ENCODE measurements around the gene KLHL1. TPM values are rescaled to one million over a fixed set of nuclear protein-coding genes. Genes with fewer than 3 reads are reported as not detected.

The KLHL1 gene
- total and polyA plus RNA-seq, 2 of the 13 experiments (the other 11 are each of a cell fraction or from before 2014, with no cell fraction given) = 0.01 TPM; not detected in 1

GRCh38 chr13:69654392-69654791 is 453.9 kb downstream of the KLHL1 start:
- DNase-seq (ENCODE audit: low spot score) (no peak), FAIRE-seq (no peak), ATAC-seq (no peak)
- 14% methylated on average over 5 of the region's 5 CpGs for WGBS (ENCODE audit: low lambda C conversion rate)
- CTCF ChIA-PET (ENCODE audit: low intra/inter-chr PET ratio, low total read pairs) = no interaction called here
- H3K79me2 ChIP-seq (ENCODE audit: insufficient read depth, low read length) = no peaks in the 10 kb centered on the region
- H3K4me2 ChIP-seq (ENCODE audit: low read depth, low read length) = no peak overlapping the region
- TF ChIP-seq ZNF83 (CRISPR knock-in tag; IDR thresholded peaks at IDR 0.05; ENCODE audit: borderline replicate concordance) = no peak
- no peak for TF ChIP-seq ZKSCAN8 (CRISPR knock-in tag; IDR thresholded peaks at IDR 0.05; ENCODE audit: borderline replicate concordance)
- no peak for TF ChIP-seq SP1 (IDR thresholded peaks at IDR 0.05)
- no peak for TF ChIP-seq SP1 (CRISPR knock-in tag; IDR thresholded peaks at IDR 0.05)
- no peak for TF ChIP-seq STAT6 (CRISPR knock-in tag; IDR thresholded peaks at IDR 0.05; ENCODE audit: borderline replicate concordance)
- no peak for TF ChIP-seq BATF2 (CRISPR knock-in tag; IDR thresholded peaks at IDR 0.05)
- TF ChIP-seq MXD1 (CRISPR knock-in tag; IDR thresholded peaks at IDR 0.05) = no peak
- TF ChIP-seq MBNL3 (CRISPR knock-in tag; conservative IDR thresholded peaks at IDR 0.05) = no peak
- no peak for TF ChIP-seq IRF1 (CRISPR knock-in tag; IDR thresholded peaks at IDR 0.05; ENCODE audit: low read depth)
- no peak for TF ChIP-seq RBAK (CRISPR knock-in tag; IDR thresholded peaks at IDR 0.05)
- no peak for TF ChIP-seq ZNF101 (CRISPR knock-in tag; IDR thresholded peaks at IDR 0.05; ENCODE audit: borderline replicate concordance, low read depth)
- TF ChIP-seq ZNF329 (CRISPR knock-in tag; IDR thresholded peaks at IDR 0.05; ENCODE audit: low read depth) = no peak
- TF ChIP-seq KLF16 (CRISPR knock-in tag; IDR thresholded peaks at IDR 0.05) = no peak
- TF ChIP-seq ATF6 (CRISPR knock-in tag; conservative IDR thresholded peaks at IDR 0.05) = no peak
- no peak for TF ChIP-seq MAF1 (CRISPR knock-in tag; IDR thresholded peaks at IDR 0.05; ENCODE audit: borderline replicate concordance)
- no peak for TF ChIP-seq DPF2 (CRISPR knock-in tag; IDR thresholded peaks at IDR 0.05; ENCODE audit: borderline replicate concordance, low read depth)
- H2AFZ ChIP-seq (ENCODE audit: low read length) = no peak overlapping the region
- H3K4me3 ChIP-seq (replicated peaks in 1 of 3; ENCODE audit: insufficient read depth in 1 of 3, low read depth in 2 of 3, low read length in 3 of 3) = no peak overlapping the region
- intact Hi-C loops (cut with micrococcal nuclease; ENCODE audit: unreplicated experiment) = no loop called here
- no peaks in the 10 kb centered on the region for H3K36me3 ChIP-seq (replicated peaks in 1 of 2; ENCODE audit: control insufficient read depth in 1 of 2, insufficient read depth in 2 of 2, low read length in 2 of 2)
- POLR2A ChIA-PET = no interaction called here
- in situ Hi-C loops (cut with HindIII; ENCODE audit: extremely low pct_ligation_motif_present, low pct_unique_long_range_greater_than_20kb) = no loop called here
- no peaks in the 10 kb centered on the region for H3K27me3 ChIP-seq (ENCODE audit: control insufficient read depth in 1 of 2, insufficient read depth in 2 of 2, low read length in 2 of 2)
- no peak overlapping the region for H3K9ac ChIP-seq (ENCODE audit: insufficient read depth, low read depth, low read length)
- no peaks in the 10 kb centered on the region for H4K20me1 ChIP-seq (ENCODE audit: insufficient read depth, low read length)
- peaks cover 15% of the 10 kb centered on the region for H3K9me3 ChIP-seq (ENCODE audit: low read length)
- no TSS peak for BruUV-seq (replicated peaks)
- H3K27ac ChIP-seq (ENCODE audit: extremely low read length, insufficient read depth, low read length) = no peak overlapping the region
- no peaks in the 10 kb centered on the region for H3K4me1 ChIP-seq (ENCODE audit: insufficient read depth, low read length)
